HepG2 (cell line): ENCODE measurements around the gene PROX1. TPM values are rescaled to one million over a fixed set of nuclear protein-coding genes. Genes with fewer than 3 reads are reported as not detected.

Source experiments
- ATAC-seq: fragments of 200-7000 bp; cut with Tn5 transposase; 3 replicates; pipeline ENCODE4 v1.9.1; 2020; ENCODE audit warnings: mild to moderate bottlenecking, moderate library complexity
- BruUV-seq: library from RNA; stranded (reverse); fragments of 400-500 nt; replicated peaks from 2 replicates; lab custom pipeline; 2021; lab: Mats Ljungman, UMichigan
- CTCF ChIA-PET: fragments of 300-600 bp; formaldehyde crosslinking; extraction: SDS; loops from one replicate; lab custom pipeline; 2021; ENCODE audit warnings: low total read pairs, inconsistent platforms, low intra/inter-chr PET ratio; lab: Yijun Ruan, JAX
- POLR2A ChIA-PET: fragments of 350-600 bp; sonication (Branson Sonifier 250); formaldehyde crosslinking; loops from one replicate; lab custom pipeline; 2020; ENCODE audit warnings: antibody characterized with exemption, inconsistent platforms; lab: Yijun Ruan, JAX
- DNase-seq: peaks from one replicate; pipeline ENCODE4 v3.0.0-alpha.2; 2015; ENCODE audit warnings: low spot score
- FAIRE-seq: peaks from 3 replicates; lab custom pipeline; 2011; peaks lifted over from hg19 to GRCh38; lab: Jason Lieb, UNC
- H2AFZ ChIP-seq: one replicate; pipeline ENCODE4 v1.6.1; 2011; ENCODE audit warnings: low read length, inconsistent platforms
- H3K27ac ChIP-seq: fragments of 300-600 bp; 3 replicates; pipeline ENCODE4 v1.8.0; 2011; ENCODE audit warnings: mixed run types, mild to moderate bottlenecking, mixed read lengths, low read length, inconsistent platforms; ENCODE audit not compliant: insufficient read depth; ENCODE audit errors: extremely low read length
- H3K27me3 ChIP-seq, 2 experiments: fragments of 200-600 bp in 1 of 2; 2 replicates in 1 of 2; 3 replicates in 1 of 2; pipeline versions ENCODE4 v1.6.0 to v1.8.0; 2011; ENCODE audit warnings: low read length in 2 of 2, mild to moderate bottlenecking in 2 of 2, moderate library complexity in 2 of 2, inconsistent platforms in 1 of 2; ENCODE audit not compliant: insufficient read depth in 2 of 2, control insufficient read depth in 1 of 2
- H3K36me3 ChIP-seq, 2 experiments: fragments of 200-600 bp in 1 of 2; replicated peaks in 1 of 2; 2 replicates in 1 of 2; 3 replicates in 1 of 2; pipeline versions ENCODE4 v1.5.1 to v1.8.0; 2011; ENCODE audit warnings: low read length in 2 of 2, inconsistent platforms in 1 of 2; ENCODE audit not compliant: insufficient read depth in 2 of 2, control insufficient read depth in 1 of 2
- H3K4me1 ChIP-seq: 2 replicates; pipeline ENCODE4 v1.5.1; 2012; ENCODE audit warnings: low read length, inconsistent platforms; ENCODE audit not compliant: insufficient read depth
- H3K4me2 ChIP-seq: 2 replicates; pipeline ENCODE4 v1.6.0; 2011; ENCODE audit warnings: low read depth, low read length, inconsistent platforms
- H3K4me3 ChIP-seq, 3 experiments: fragments of 200-600 bp in 1 of 3; sonication (generic), shearing (Covaris generic) in 1 of 3; replicated peaks in 1 of 3; 2 replicates each; pipeline ENCODE4 v1.5.1; 2011 to 2016; ENCODE audit warnings: low read length in 3 of 3, inconsistent platforms in 2 of 3, low read depth in 2 of 3, mild to moderate bottlenecking in 2 of 3, control low read depth in 1 of 3, mixed read lengths in 1 of 3; ENCODE audit not compliant: insufficient read depth in 1 of 3
- H3K79me2 ChIP-seq: one replicate; pipeline ENCODE4 v1.6.1; 2011; ENCODE audit warnings: low read length, inconsistent platforms; ENCODE audit not compliant: insufficient read depth
- H3K9ac ChIP-seq: 2 replicates; pipeline ENCODE4 v1.6.0; 2011; ENCODE audit warnings: mild to moderate bottlenecking, low read depth, low read length, inconsistent platforms; ENCODE audit not compliant: insufficient read depth
- H3K9me3 ChIP-seq: 2 replicates; pipeline ENCODE4 v1.5.1; 2012; ENCODE audit warnings: mild to moderate bottlenecking, low read length
- H4K20me1 ChIP-seq: 2 replicates; pipeline ENCODE4 v1.6.0; 2011; ENCODE audit warnings: inconsistent platforms, mild to moderate bottlenecking, low read length, moderate library complexity; ENCODE audit not compliant: insufficient read depth
- ELF1 ChIP-seq: sonication (generic); formaldehyde crosslinking; IDR thresholded peaks from 2 replicates; pipeline ENCODE4 v1.4.0; 2020; ENCODE audit warnings: missing genetic modification reagents
- GATAD2A ChIP-seq: IDR thresholded peaks from 2 replicates; pipeline ENCODE4 v1.6.1; 2016
- HNF4A ChIP-seq: sonication (generic); formaldehyde crosslinking; IDR thresholded peaks from 2 replicates; pipeline ENCODE4 v1.4.0; 2020; ENCODE audit warnings: missing genetic modification reagents
- HOXA3 ChIP-seq: sonication (generic); formaldehyde crosslinking; IDR thresholded peaks from 2 replicates; pipeline ENCODE4 v1.5.0; 2020; ENCODE audit warnings: missing genetic modification reagents
- KMT2A ChIP-seq: sonication (generic); formaldehyde crosslinking; IDR thresholded peaks from 2 replicates; pipeline ENCODE4 v1.4.0; 2020; ENCODE audit warnings: missing genetic modification reagents
- NFRKB ChIP-seq: fragments of 450-650 bp; IDR thresholded peaks from 2 replicates; pipeline ENCODE4 v1.6.1; 2017
- POLR2A ChIP-seq, 2 experiments: IDR thresholded peaks; 2 replicates each; pipeline ENCODE4 v1.6.1; 2011; ENCODE audit warnings: low read depth in 2 of 2, low read length in 2 of 2, mild to moderate bottlenecking in 1 of 2, moderate library complexity in 1 of 2; ENCODE audit not compliant: insufficient read depth in 1 of 2
- RBM22 ChIP-seq: fragments of 200-400 bp; formaldehyde crosslinking; optimal IDR thresholded peaks from 2 replicates; pipeline ENCODE3; 2017; ENCODE audit warnings: mild to moderate bottlenecking, low read length, moderate library complexity
- SNRNP70 ChIP-seq: fragments of 200-400 bp; formaldehyde crosslinking; IDR thresholded peaks from 2 replicates; pipeline ENCODE4 v1.6.1; 2017; ENCODE audit warnings: mild to moderate bottlenecking, low read depth, low read length, moderate library complexity
- TEAD2 ChIP-seq: sonication (generic); formaldehyde crosslinking; IDR thresholded peaks from 2 replicates; pipeline ENCODE4 v1.9.0; 2021; ENCODE audit warnings: missing genetic modification reagents
- TOPORS ChIP-seq: sonication (generic); formaldehyde crosslinking; IDR thresholded peaks from 2 replicates; pipeline ENCODE4 v1.8.0; 2023; ENCODE audit warnings: mild to moderate bottlenecking, missing genetic modification reagents
- U2AF1 ChIP-seq: fragments of 200-400 bp; formaldehyde crosslinking; optimal IDR thresholded peaks from 2 replicates; pipeline ENCODE3; 2017; ENCODE audit warnings: mild to moderate bottlenecking, low read depth, low read length
- XBP1 ChIP-seq: sonication (generic); formaldehyde crosslinking; IDR thresholded peaks from 2 replicates; pipeline ENCODE4 v1.5.0; 2020; ENCODE audit warnings: missing genetic modification reagents
- ZNF678 ChIP-seq: sonication (generic); formaldehyde crosslinking; IDR thresholded peaks from 2 replicates; pipeline ENCODE4 v1.4.0; 2020; ENCODE audit warnings: mild to moderate bottlenecking, missing genetic modification reagents
- WGBS: methylation state at CpG from one replicate; pipeline ENCODE4 v1.1.6; 2017; ENCODE audit warnings: low lambda C conversion rate; 5-methylcytosine and 5-hydroxymethylcytosine counted together
- in situ Hi-C: cut with HindIII; loops from 2 replicates; pipeline ENCODE4 v1.10.0; 2017; ENCODE audit warnings: low pct_unique_long_range_greater_than_20kb; ENCODE audit not compliant: extremely low pct_ligation_motif_present
- intact Hi-C: fragments of 100-400 bp; cut with micrococcal nuclease; formaldehyde crosslinking; loops from one replicate; pipeline ENCODE4 v1.10.0; 2022; ENCODE audit not compliant: unreplicated experiment
- polyA plus RNA-seq, 8 experiments: library from polyadenylated mRNA; depleted of rRNA in 3 of 8; stranded (reverse) in 7 of 8; unstranded in 1 of 8; fragments of >200 nt; fragmentation: Illumina TruSeq in 4 of 8; extraction: Trizol in 4 of 8; gene quantifications; 2 replicates each; pipeline versions ENCODE4 v1.2.1 to v1.2.3, GENCODE V29; 2011 to 2016; ENCODE audit warnings: low read depth in 4 of 8, missing spikeins in 1 of 8, mixed read lengths in 1 of 8; ENCODE audit not compliant: insufficient read depth in 1 of 8
- total RNA-seq, 5 experiments: library from RNA; depleted of rRNA; stranded (reverse); fragments of >200 nt; fragmentation: Illumina TruSeq; extraction: Trizol; gene quantifications; 2 replicates each; pipeline ENCODE4 v1.2.3, GENCODE V29; 2016; ENCODE audit warnings: low read depth in 1 of 5
- TF ChIP-seq, protein P1 (sequence below): IDR thresholded peaks from 2 replicates; pipeline ENCODE4 v1.4.0; 2020; ENCODE audit warnings: mild to moderate bottlenecking, missing genetic modification reagents

PROX1 gene
- total and polyA plus RNA-seq, 2 of the 13 experiments (the other 11 are each of a cell fraction or from before 2014, with no cell fraction given) = 12.3 to 30.2 TPM

- H3K27ac ChIP-seq = peak overlapping the region; percentile 28
- ATAC-seq = no peak
- H3K9ac ChIP-seq = no peak overlapping the region
- H4K20me1 ChIP-seq = peaks cover 15% of the 10 kb centered on the region
- ChIA-PET POLR2A (interaction anchor here (0.8 kb wide), 1 partner anchor 19 kb away, joined by 3 read pairs; no protein-coding TSS in a partner anchor), CTCF (no interaction called here)
- peaks cover 15 to 45% of the 10 kb centered on the region in 2 experiments for H3K36me3 ChIP-seq
- H2AFZ ChIP-seq = no peak overlapping the region
- no peaks in the 10 kb centered on the region for H3K27me3 ChIP-seq
- no TSS peak for BruUV-seq
- TF ChIP-seq TEAD2 (CRISPR knock-in tag) (no peak), NFRKB (no peak), ELF1 (no peak), POLR2A (IDR thresholded peaks at IDR 0.05; ENCODE audit: insufficient read depth in 1 of 2, low read depth in 2 of 2, low read length in 2 of 2) (no peak), RBM22 (peak; percentile 92)
- no peak for FAIRE-seq
- WGBS = over 99% methylated on average over 15 of the region's 15 CpGs
- intact Hi-C loops (no loop called here), in situ Hi-C loops (loop anchor here (25.0 kb wide), 1 partner anchor 759 kb away; no protein-coding TSS in a partner anchor)
- no peaks in the 10 kb centered on the region for H3K9me3 ChIP-seq
- no peak for DNase-seq
- H3K4me2 ChIP-seq = no peak overlapping the region
- H3K79me2 ChIP-seq = peaks cover 89% of the 10 kb centered on the region
- H3K4me3 ChIP-seq = no peak overlapping the region
- peaks cover 84% of the 10 kb centered on the region for H3K4me1 ChIP-seq
These were observed 8.7 kb downstream of the PROX1 start for GRCh38 chr1:213996320-213997037.

GRCh38 chr1:213997038-213997771 lies 9.4 kb downstream of the PROX1 start:
- BruUV-seq = TSS peak; percentile 22
- Histone ChIP-seq H3K9me3 (no peaks in the 10 kb centered on the region), H4K20me1 (peaks cover 10% of the 10 kb centered on the region), H3K9ac (no peak overlapping the region), H3K27me3 (no peaks in the 10 kb centered on the region), H3K79me2 (peaks cover 84% of the 10 kb centered on the region), H3K36me3 (peaks cover 15 to 48% of the 10 kb centered on the region in 2 experiments), H2AFZ (no peak overlapping the region), H3K4me1 (peaks cover 84% of the 10 kb centered on the region), H3K4me3 (no peak overlapping the region), H3K4me2 (no peak overlapping the region), H3K27ac (peak overlapping the region; percentile 28)
- in situ Hi-C loops (loop anchor here (25.0 kb wide), 1 partner anchor 760 kb away; no protein-coding TSS in a partner anchor), intact Hi-C loops (no loop called here)
- ChIA-PET CTCF (no interaction called here), POLR2A (interaction anchor here (0.8 to 0.9 kb wide), 2 partner anchors 9 to 20 kb away, joined by 3 read pairs; partner anchors contain the start of gene PROX1)
- no peak for FAIRE-seq
- WGBS = 96% methylated on average over 21 of the region's 24 CpGs
- ATAC-seq = peak; percentile 45
- DNase-seq = no peak
- TF ChIP-seq U2AF1 (no peak), KMT2A (CRISPR knock-in tag) (no peak), XBP1 (no peak), HOXA3 (CRISPR knock-in tag) (peak; percentile 42; the same call in 1 of the 2 replicates), TOPORS (0 out of 2 replicates have a peak, but pooled peaks have one; percentile 41), SNRNP70 (no peak), ZNF678 (CRISPR knock-in tag) (no peak), HNF4A (CRISPR knock-in tag) (peak; percentile 71), GATAD2A (0 out of 2 replicates have a peak, but pooled peaks have one; percentile 29)
- TF ChIP-seq, protein P1, sequence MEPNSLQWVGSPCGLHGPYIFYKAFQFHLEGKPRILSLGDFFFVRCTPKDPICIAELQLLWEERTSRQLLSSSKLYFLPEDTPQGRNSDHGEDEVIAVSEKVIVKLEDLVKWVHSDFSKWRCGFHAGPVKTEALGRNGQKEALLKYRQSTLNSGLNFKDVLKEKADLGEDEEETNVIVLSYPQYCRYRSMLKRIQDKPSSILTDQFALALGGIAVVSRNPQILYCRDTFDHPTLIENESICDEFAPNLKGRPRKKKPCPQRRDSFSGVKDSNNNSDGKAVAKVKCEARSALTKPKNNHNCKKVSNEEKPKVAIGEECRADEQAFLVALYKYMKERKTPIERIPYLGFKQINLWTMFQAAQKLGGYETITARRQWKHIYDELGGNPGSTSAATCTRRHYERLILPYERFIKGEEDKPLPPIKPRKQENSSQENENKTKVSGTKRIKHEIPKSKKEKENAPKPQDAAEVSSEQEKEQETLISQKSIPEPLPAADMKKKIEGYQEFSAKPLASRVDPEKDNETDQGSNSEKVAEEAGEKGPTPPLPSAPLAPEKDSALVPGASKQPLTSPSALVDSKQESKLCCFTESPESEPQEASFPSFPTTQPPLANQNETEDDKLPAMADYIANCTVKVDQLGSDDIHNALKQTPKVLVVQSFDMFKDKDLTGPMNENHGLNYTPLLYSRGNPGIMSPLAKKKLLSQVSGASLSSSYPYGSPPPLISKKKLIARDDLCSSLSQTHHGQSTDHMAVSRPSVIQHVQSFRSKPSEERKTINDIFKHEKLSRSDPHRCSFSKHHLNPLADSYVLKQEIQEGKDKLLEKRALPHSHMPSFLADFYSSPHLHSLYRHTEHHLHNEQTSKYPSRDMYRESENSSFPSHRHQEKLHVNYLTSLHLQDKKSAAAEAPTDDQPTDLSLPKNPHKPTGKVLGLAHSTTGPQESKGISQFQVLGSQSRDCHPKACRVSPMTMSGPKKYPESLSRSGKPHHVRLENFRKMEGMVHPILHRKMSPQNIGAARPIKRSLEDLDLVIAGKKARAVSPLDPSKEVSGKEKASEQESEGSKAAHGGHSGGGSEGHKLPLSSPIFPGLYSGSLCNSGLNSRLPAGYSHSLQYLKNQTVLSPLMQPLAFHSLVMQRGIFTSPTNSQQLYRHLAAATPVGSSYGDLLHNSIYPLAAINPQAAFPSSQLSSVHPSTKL (CRISPR knock-in tag) = peak; percentile 33; the same call in 1 of the 2 replicates
